ENCODE results near the gene IFT80.

DNA sequence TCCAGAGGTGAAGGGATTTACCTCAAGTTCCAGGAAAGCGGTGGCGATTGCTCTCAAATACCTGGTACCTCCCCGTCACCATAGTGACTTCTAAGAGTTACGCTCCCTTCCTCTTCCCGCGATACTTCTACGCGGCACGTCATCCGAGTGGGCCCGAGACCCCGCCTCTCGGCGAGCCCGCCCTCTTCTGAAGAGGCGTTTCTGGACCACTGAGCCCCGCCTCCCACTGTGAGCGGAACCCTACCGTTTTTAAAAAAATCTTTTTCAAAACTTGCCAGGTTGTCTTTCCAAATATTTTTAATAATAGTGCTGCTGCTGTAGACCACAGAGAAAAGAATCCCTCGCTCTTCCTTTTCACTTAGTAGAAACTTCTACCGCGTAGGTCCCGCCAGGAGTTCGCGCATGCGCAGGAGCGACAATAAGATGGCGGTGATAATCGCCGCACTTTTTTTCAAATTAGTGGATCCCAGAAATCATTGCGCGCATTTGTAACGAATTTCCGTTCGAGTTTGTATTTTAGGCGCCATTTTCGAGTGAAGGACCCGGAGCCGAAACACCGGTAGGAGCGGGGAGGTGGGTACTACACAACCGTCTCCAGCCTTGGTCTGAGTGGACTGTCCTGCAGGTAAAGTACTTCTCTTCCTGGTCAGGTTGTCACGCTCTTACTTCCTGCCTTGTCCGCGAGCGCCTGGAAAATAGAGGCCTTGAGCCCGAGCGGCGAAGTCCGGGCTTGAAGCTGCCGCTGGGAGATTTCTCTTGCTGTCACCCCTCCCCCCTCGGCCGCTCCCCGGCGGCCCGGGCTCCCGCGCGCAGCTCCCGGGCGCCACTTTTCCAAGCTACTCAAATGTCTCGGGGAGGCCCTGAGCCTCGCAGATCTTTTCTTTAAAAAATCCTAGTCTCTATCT, at the start of gene IFT80, which contains the start of gene SMC4:
- TF ChIP-seq, protein P1, sequence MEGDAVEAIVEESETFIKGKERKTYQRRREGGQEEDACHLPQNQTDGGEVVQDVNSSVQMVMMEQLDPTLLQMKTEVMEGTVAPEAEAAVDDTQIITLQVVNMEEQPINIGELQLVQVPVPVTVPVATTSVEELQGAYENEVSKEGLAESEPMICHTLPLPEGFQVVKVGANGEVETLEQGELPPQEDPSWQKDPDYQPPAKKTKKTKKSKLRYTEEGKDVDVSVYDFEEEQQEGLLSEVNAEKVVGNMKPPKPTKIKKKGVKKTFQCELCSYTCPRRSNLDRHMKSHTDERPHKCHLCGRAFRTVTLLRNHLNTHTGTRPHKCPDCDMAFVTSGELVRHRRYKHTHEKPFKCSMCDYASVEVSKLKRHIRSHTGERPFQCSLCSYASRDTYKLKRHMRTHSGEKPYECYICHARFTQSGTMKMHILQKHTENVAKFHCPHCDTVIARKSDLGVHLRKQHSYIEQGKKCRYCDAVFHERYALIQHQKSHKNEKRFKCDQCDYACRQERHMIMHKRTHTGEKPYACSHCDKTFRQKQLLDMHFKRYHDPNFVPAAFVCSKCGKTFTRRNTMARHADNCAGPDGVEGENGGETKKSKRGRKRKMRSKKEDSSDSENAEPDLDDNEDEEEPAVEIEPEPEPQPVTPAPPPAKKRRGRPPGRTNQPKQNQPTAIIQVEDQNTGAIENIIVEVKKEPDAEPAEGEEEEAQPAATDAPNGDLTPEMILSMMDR (IDR thresholded peaks at IDR 0.05) = peak in 1 of 5 experiments; percentile 42
- TF ChIP-seq POLR2A (IDR thresholded peaks at IDR 0.05) = peak in 1 of 2 donors; percentile 34
- TF ChIP-seq EP300 (IDR thresholded peaks at IDR 0.05) = peak in 1 of 2 donors; percentile 80
